Trophoblast cell (in vitro differentiated cells and primary cell): ENCODE data around the gene PDGFRB.

Experiments used
- DNase-seq, 2 donors: peaks; one replicate each; pipeline ENCODE4 v3.0.0-alpha.2; 2016
- H2AFZ ChIP-seq: 2 replicates; pipeline ENCODE4 v1.6.1; 2013; ENCODE audit warnings: low read length, moderate library complexity, mild to moderate bottlenecking; ENCODE audit not compliant: insufficient read depth, poor library complexity
- H2AK5ac ChIP-seq: 2 replicates; pipeline ENCODE4 v1.6.1; 2013; ENCODE audit warnings: mild to moderate bottlenecking, low read length
- H2BK120ac ChIP-seq: 2 replicates; pipeline ENCODE4 v1.6.1; 2013; ENCODE audit warnings: low read length, mild to moderate bottlenecking, moderate library complexity; ENCODE audit not compliant: insufficient read depth, poor library complexity
- H2BK12ac ChIP-seq: 2 replicates; pipeline ENCODE4 v1.6.1; 2013; ENCODE audit warnings: mild to moderate bottlenecking, low read length, moderate library complexity
- H2BK5ac ChIP-seq: 2 replicates; pipeline ENCODE4 v1.6.1; 2013; ENCODE audit warnings: low read length, low read depth, moderate library complexity, mild to moderate bottlenecking; ENCODE audit not compliant: poor library complexity
- H3K14ac ChIP-seq: 2 replicates; pipeline ENCODE4 v1.6.1; 2013; ENCODE audit warnings: mild to moderate bottlenecking, low read length
- H3K18ac ChIP-seq: 2 replicates; pipeline ENCODE4 v1.6.1; 2013; ENCODE audit warnings: mild to moderate bottlenecking, low read length
- H3K23ac ChIP-seq: 2 replicates; pipeline ENCODE4 v1.6.1; 2013; ENCODE audit warnings: low read length
- H3K27ac ChIP-seq: 2 replicates; pipeline ENCODE4 v1.5.1; 2013; ENCODE audit warnings: low read depth, mild to moderate bottlenecking, inconsistent platforms, low read length, moderate library complexity
- H3K27me3 ChIP-seq: 2 replicates; pipeline ENCODE4 v1.6.1; 2013; ENCODE audit warnings: inconsistent platforms, mild to moderate bottlenecking, low read length, moderate library complexity; ENCODE audit not compliant: insufficient read depth
- H3K36me3 ChIP-seq, 2 experiments: 1 replicate in 1 of 2; 2 replicates in 1 of 2; pipeline ENCODE4 v1.6.1; 2013; ENCODE audit warnings: low read length in 2 of 2, mild to moderate bottlenecking in 2 of 2, moderate library complexity in 1 of 2; ENCODE audit not compliant: insufficient read depth in 2 of 2, control insufficient read depth in 1 of 2
- H3K4ac ChIP-seq: 2 replicates; pipeline ENCODE4 v1.6.1; 2013; ENCODE audit warnings: low read depth, mild to moderate bottlenecking, low read length, moderate library complexity
- H3K4me1 ChIP-seq, 2 experiments: 1 replicate in 1 of 2; 2 replicates in 1 of 2; pipeline ENCODE4 v1.6.1; 2013; ENCODE audit warnings: low read length in 2 of 2, mild to moderate bottlenecking in 2 of 2, moderate library complexity in 1 of 2; ENCODE audit not compliant: insufficient read depth in 2 of 2, control insufficient read depth in 1 of 2
- H3K4me2 ChIP-seq: 2 replicates; pipeline ENCODE4 v1.6.1; 2013; ENCODE audit warnings: inconsistent platforms, mild to moderate bottlenecking, low read length, moderate library complexity
- H3K4me3 ChIP-seq: 2 replicates; pipeline ENCODE4 v1.5.1; 2013; ENCODE audit warnings: mild to moderate bottlenecking, low read depth, low read length, inconsistent platforms
- H3K79me1 ChIP-seq: one replicate; pipeline ENCODE4 v1.6.1; 2013; ENCODE audit warnings: low read length
- H3K79me2 ChIP-seq: 2 replicates; pipeline ENCODE4 v1.6.1; 2013; ENCODE audit warnings: low read length, mild to moderate bottlenecking; ENCODE audit not compliant: control insufficient read depth, insufficient read depth, poor library complexity
- H3K9ac ChIP-seq: 2 replicates; pipeline ENCODE4 v1.6.1; 2013; ENCODE audit warnings: mild to moderate bottlenecking, low read length
- H3K9me3 ChIP-seq: 2 replicates; pipeline ENCODE4 v1.6.1; 2013; ENCODE audit warnings: low read depth, mild to moderate bottlenecking, control low read depth, inconsistent platforms, low read length; ENCODE audit not compliant: insufficient read depth
- H4K12ac ChIP-seq: 2 replicates; pipeline ENCODE4 v1.6.1; 2013; ENCODE audit warnings: low read depth, mild to moderate bottlenecking, low read length, moderate library complexity
- H4K8ac ChIP-seq: 2 replicates; pipeline ENCODE4 v1.6.1; 2013; ENCODE audit warnings: low read depth, mild to moderate bottlenecking, low read length, moderate library complexity
- H4K91ac ChIP-seq: one replicate; pipeline ENCODE4 v1.6.1; 2013; ENCODE audit warnings: low read depth, mild to moderate bottlenecking, low read length, moderate library complexity
- WGBS: extraction: QIAGEN DNeasy Blood & Tissue Kit; methylation state at CpG from one replicate; pipeline ENCODE4 v1.1.7; 2013; ENCODE audit warnings: missing lambda C conversion rate; ENCODE audit not compliant: insufficient read length, insufficient coverage; ENCODE audit errors: extremely low coverage; 5-methylcytosine and 5-hydroxymethylcytosine counted together

PDGFRB gene

GRCh38 chr5:150134198-150134588 is 21.5 kb downstream of the PDGFRB start:
- DNase-seq, result no peak
- Histone ChIP-seq H3K79me1 (peaks cover 33% of the 10 kb centered on the region), H3K4ac (no peak overlapping the region), H4K8ac (no peak overlapping the region), H3K4me1 (peaks cover 30 to 33% of the 10 kb centered on the region in 2 experiments), H3K79me2 (peaks cover 16% of the 10 kb centered on the region), H3K4me3 (no peak overlapping the region), H3K36me3 (peaks cover 52% of the 10 kb centered on the region in 2 experiments), H3K4me2 (no peak overlapping the region), H3K9ac (no peak overlapping the region), H3K23ac (no peak overlapping the region), H3K14ac (no peak overlapping the region), H4K12ac (no peak overlapping the region), H3K9me3 (peaks cover 1% of the 10 kb centered on the region), H4K91ac (no peak overlapping the region), H2BK5ac (no peak overlapping the region), H2AFZ (no peak overlapping the region), H2BK12ac (peak overlapping the region; percentile 10), H2AK5ac (no peak overlapping the region), H3K27me3 (no peaks in the 10 kb centered on the region), H3K18ac (no peak overlapping the region), H3K27ac (no peak overlapping the region), H2BK120ac (no peak overlapping the region)
- no CpG with 5 or more reads among the region's 7 CpGs for WGBS

GRCh38 chr5:150133581-150134197 is 22.0 kb downstream of the PDGFRB start:
- H3K18ac ChIP-seq, result no peak overlapping the region
- H3K27ac ChIP-seq, result no peak overlapping the region
- H3K4ac ChIP-seq, result no peak overlapping the region
- peaks cover 1% of the 10 kb centered on the region for H3K9me3 ChIP-seq
- H3K23ac ChIP-seq, result no peak overlapping the region
- H4K8ac ChIP-seq, result no peak overlapping the region
- peaks cover 16% of the 10 kb centered on the region for H3K79me2 ChIP-seq
- H3K4me1 ChIP-seq, result peaks cover 27 to 29% of the 10 kb centered on the region in 2 experiments
- WGBS, result no CpG with 5 or more reads among the region's 16 CpGs
- H3K14ac ChIP-seq, result no peak overlapping the region
- H2AFZ ChIP-seq, result no peak overlapping the region
- H4K91ac ChIP-seq, result peak overlapping the region; percentile 22
- H3K4me2 ChIP-seq, result no peak overlapping the region
- no peak overlapping the region for H4K12ac ChIP-seq
- no peak overlapping the region for H2BK120ac ChIP-seq
- DNase-seq, result no peak
- H3K4me3 ChIP-seq, result no peak overlapping the region
- no peak overlapping the region for H3K9ac ChIP-seq
- peaks cover 52 to 57% of the 10 kb centered on the region in 2 experiments for H3K36me3 ChIP-seq
- H2BK5ac ChIP-seq, result no peak overlapping the region
- H2AK5ac ChIP-seq, result no peak overlapping the region
- no peak overlapping the region for H2BK12ac ChIP-seq
- no peaks in the 10 kb centered on the region for H3K27me3 ChIP-seq
- H3K79me1 ChIP-seq, result peaks cover 30% of the 10 kb centered on the region

GRCh38 chr5:150132740-150133139 is 22.9 kb downstream of the PDGFRB start:
- H2AFZ ChIP-seq, result no peak overlapping the region
- H4K8ac ChIP-seq, result no peak overlapping the region
- H2BK120ac ChIP-seq, result no peak overlapping the region
- no peak for DNase-seq
- H3K23ac ChIP-seq, result no peak overlapping the region
- H3K14ac ChIP-seq, result no peak overlapping the region
- H3K36me3 ChIP-seq, result peaks cover 58 to 65% of the 10 kb centered on the region in 2 experiments
- no peak overlapping the region for H3K18ac ChIP-seq
- no peak overlapping the region for H4K91ac ChIP-seq
- H2BK12ac ChIP-seq, result no peak overlapping the region
- H2BK5ac ChIP-seq, result no peak overlapping the region
- peaks cover 1% of the 10 kb centered on the region for H3K9me3 ChIP-seq
- H3K9ac ChIP-seq, result no peak overlapping the region
- H3K27me3 ChIP-seq, result no peaks in the 10 kb centered on the region
- no peak overlapping the region for H4K12ac ChIP-seq
- H3K79me1 ChIP-seq, result peaks cover 26% of the 10 kb centered on the region
- no CpG with 5 or more reads among the region's 22 CpGs for WGBS
- H3K4me3 ChIP-seq, result no peak overlapping the region
- no peak overlapping the region for H3K27ac ChIP-seq
- no peak overlapping the region for H3K4me2 ChIP-seq
- H2AK5ac ChIP-seq, result no peak overlapping the region
- no peak overlapping the region for H3K4ac ChIP-seq
- H3K4me1 ChIP-seq, result peaks cover 18 to 20% of the 10 kb centered on the region in 2 experiments
- H3K79me2 ChIP-seq, result peaks cover 9% of the 10 kb centered on the region

GRCh38 chr5:150131978-150132694 is 23.5 kb downstream of the PDGFRB start:
- no CpG with 5 or more reads among the region's 12 CpGs for WGBS

More at GRCh38 chr5:150131978-150132694, 23.5 kb downstream of the PDGFRB start:
- Histone ChIP-seq H2BK5ac (no peak overlapping the region), H3K27ac (no peak overlapping the region), H2AFZ (no peak overlapping the region), H3K4ac (no peak overlapping the region), H2BK12ac (no peak overlapping the region), H3K4me2 (no peak overlapping the region), H3K79me2 (peaks cover 8% of the 10 kb centered on the region), H3K18ac (no peak overlapping the region), H3K79me1 (peaks cover 22% of the 10 kb centered on the region), H3K9me3 (peaks cover 1% of the 10 kb centered on the region), H3K4me3 (no peak overlapping the region), H3K27me3 (no peaks in the 10 kb centered on the region), H2AK5ac (peak overlapping the region; percentile 31), H3K36me3 (peaks cover 61 to 67% of the 10 kb centered on the region in 2 experiments), H4K8ac (no peak overlapping the region), H3K14ac (peak overlapping the region; percentile 45), H3K23ac (no peak overlapping the region), H3K9ac (no peak overlapping the region), H2BK120ac (no peak overlapping the region), H4K12ac (no peak overlapping the region), H3K4me1 (peaks cover 12 to 14% of the 10 kb centered on the region in 2 experiments), H4K91ac (peak overlapping the region; percentile 12)
- DNase-seq, result no peak
